HUDEP-2 (cell line): ENCODE measurements around the gene BBLN.
"Not testable (repeated sequence)": the region's sequence is repeated elsewhere in the genome, so short reads cannot be mapped to it uniquely, and the experiment has no call there.

Experiments
- DNase-seq, 76 experiments: peaks; one replicate each; lab custom pipeline; 2025; ENCODE audit not compliant: unreplicated experiment in 76 of 76; lab: John Stamatoyannopoulos, UW

The BBLN gene

DNA sequence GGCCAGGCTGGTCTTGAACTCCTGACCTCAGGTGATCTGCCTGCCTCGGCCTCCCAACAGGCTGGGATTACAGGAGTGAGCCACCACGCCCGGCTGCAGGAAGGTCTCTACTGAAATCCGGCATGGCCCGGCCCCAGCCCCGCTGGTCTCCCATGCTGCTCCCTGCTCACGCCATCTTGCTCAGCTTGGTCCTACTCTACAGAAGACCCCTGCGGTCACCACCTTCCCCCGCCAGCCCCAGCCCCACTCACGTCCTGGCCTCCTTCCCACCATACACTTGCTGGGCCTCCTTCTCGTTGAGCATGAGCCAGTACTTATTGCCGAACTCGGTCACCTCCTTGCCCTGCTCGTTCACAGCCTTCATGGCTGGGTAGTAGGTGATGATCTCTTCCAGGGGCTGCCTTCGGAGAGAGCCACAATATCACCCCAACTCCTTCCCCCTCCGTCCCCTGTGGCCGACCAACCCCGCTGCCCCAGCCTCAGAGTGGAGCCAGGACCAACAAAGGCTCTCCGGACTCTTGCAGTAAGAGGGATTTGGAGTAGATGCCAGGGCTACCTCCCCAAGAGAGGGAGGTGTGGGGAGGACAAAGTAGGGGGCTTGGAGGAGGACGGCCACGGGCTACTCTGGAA lies 36.5 kb upstream of the BBLN start:
- DNase-seq: no peak

DNA sequence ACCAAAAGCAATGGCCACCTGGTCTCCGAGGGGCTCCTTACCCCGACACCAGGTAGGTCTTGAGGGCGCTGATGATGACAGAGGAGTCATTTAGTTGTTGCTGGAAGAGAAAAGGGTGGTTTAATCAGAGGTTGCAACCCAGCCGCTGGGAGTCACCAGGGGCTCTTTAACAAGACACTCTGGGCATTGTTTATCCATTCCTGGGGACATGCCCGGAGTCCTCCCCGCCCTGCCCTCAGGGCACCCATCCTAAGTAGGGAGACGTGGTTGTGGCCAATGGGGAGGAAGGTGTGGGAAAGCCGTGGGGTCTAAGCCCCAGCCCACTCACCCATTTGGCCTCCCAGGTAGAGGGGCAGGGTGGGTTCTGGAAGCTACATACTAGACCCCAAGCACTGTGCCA lies 35.6 kb upstream of the BBLN start:
- DNase-seq: no peak

GRCh38 chr9:128124873-128125579 lies 35.0 kb upstream of the BBLN start:
- DNase-seq: peak in 55 of 76 experiments; percentile 2 to 66 (median 37)

GRCh38 chr9:128125580-128126354 lies 34.3 kb upstream of the BBLN start:
- no peak for DNase-seq

DNA sequence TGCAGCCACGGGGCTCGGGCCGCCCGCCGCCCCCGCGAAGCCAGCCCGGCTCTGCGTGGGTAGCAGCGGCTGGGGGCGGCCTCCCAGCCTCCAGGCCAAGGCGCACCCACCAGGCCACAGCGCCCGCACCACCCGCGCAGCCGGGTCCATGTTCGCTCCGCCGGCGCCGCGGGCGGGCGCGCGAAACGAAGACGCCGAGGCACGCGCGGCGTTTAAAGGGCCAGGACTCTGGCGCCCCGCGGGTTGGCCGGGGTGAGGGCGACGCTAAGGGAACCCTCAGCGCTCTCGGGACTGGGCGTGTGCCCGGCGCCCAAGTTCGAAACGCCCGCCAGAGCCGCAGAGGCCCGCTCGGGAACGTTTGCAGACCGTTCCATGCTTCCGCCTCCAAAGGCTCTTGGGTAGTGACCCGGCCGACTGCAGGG lies 32.5 kb upstream of the BBLN start, which contains the start of gene PTGES2:
Gene PTGES2 (minus strand): TSS at position 162 of the 422 bp plus-strand sequence. CDS start 12 bp downstream, at position 150.
- peak in 72 of 76 experiments; percentile 13 to 88 (median 70) for DNase-seq

- DNase-seq: peak in 75 of 76 experiments; percentile 31 to 98 (median 81)
Observed at GRCh38 chr9:128127990-128128835, 31.9 kb upstream of the BBLN start.

- no peak for DNase-seq
Observed at GRCh38 chr9:128128836-128129590, 31.1 kb upstream of the BBLN start.

DNA sequence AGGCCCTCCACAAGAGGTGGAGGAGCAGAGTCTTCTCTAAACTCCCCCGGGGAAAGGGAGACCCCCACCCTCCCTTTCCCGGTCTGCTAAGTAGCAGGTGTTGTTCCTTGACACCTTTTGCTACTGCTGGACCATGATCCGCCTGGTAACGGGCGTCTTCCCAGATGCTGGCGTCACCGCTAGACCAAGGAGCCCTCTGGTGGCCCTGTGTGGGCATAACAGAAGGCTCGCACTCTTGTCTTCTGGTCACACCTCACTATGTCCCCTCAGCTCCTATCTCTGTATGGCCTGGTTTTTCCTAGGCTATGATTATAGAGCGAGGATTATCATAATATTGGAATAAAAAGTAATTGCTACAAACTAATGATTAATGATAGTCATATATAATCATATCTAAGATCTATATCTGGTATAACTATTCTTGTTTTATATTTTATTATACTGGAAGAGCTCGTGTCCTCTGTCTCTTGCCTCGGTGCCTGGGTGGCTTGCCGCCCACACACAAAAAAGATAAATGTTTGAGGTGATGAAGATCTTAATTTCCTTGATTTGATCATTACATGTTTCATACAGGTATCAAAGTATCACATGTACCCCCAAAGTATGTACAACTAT lies 30.0 kb upstream of the BBLN start:
- peak in 19 of 76 experiments; percentile 29 to 68 (median 49) for DNase-seq

DNA sequence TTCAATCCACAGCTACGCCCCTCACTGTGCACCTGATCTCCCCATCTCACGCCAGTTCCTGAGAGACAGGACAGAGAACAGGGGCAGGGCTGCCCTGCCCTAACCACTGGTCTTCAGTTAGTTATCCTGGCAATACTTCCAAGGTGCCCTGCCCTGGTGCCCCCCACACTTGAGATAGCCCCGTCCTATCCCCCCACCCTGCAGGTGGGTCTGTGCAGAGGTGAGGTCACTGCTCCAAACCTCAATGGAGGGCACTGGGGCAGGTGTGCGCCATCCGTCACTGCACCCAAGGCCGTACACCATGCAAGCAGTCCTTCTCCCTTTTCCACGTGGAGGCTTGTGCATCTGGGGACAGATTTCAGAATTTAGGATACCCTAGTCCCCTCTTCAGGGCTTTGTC lies 29.4 kb upstream of the BBLN start:
- DNase-seq: not testable (repeated sequence)

DNA sequence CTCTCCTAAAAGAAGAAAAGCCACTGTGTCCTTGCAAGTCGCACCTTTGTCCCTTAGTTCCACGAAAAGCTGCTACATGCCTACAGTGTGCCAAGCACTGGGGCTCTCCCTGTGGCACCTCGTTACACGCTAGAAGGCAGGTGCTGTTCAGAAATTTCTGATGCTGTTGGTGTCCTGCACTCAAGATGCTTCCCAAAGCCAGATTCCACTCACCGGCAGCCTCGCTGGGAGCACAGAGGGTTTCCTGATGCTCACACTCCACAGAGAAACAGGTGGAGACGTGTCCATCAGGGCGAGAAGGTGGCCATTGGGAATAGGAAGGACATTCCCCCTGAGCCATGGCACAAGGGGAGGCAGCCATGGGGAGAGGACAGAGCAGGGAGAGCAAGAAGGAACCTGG lies 28.7 kb upstream of the BBLN start:
- not testable (repeated sequence) for DNase-seq

- not testable (repeated sequence) for DNase-seq
Observed at GRCh38 chr9:128132139-128132538, 27.9 kb upstream of the BBLN start.

- DNase-seq: not testable (repeated sequence)
Observed at GRCh38 chr9:128135561-128135960, 24.5 kb upstream of the BBLN start.

GRCh38 chr9:128136816-128137793 lies 23.0 kb upstream of the BBLN start:
- no peak for DNase-seq

DNA sequence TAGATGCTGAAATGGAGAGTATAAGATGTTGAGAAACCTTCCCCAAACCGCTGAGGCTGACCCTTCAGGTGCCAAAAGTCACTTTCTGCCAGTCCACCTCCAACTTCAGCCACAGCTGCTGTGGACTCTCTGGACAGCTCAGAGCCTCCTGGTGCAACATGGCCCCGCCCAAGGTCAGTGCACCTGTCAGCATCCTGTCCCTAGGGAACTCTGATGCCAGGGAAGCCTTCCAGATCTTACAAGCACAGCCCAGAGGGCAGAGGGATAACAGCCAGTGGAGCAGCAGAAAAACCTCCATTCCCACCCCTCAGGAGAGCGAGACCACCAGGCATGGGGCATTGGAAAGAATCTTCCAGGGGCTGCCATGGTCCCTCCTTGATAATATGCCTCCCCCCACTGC lies 22.1 kb upstream of the BBLN start:
- DNase-seq: no peak

DNA sequence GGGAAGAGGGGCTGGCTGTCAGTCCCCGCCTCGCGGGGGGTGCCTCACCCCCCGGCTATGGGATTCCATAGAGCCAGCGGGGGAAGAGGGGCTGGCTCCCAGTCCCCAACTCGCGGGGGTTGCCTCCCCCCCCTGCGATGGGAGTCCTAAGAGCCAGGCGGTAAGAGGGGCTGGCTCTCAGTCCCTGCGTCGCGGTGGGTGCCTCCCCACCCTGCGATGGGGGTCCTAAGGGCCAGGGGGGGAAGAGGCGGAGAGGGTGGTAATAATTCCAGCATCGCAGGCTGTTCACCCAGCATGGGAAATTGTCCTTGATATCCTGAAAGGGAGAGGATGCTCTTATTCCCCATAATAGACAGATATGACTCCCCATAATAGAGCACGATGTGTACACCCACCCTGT lies 20.4 kb upstream of the BBLN start:
- DNase-seq: no peak

DNA sequence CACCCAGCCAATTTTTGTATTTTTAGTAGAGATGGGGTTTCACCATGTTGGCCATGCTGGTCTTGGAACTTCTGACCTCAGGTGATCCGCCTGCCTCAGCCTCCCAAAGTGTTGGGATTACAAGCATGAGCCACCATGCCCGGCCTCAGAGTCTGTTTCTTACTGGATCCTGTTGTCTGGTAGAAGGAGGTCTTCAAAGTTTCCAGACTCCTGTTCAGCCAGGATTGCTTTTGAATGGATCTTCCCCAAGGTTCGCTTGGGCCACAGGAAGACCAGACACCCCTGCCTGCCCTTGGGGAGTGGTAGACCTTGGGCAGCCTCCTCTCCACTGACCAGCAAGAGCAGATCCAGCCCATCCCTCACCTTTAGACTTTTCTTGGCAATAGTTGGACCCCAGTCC lies 18.5 kb upstream of the BBLN start:
- no peak for DNase-seq

- no peak for DNase-seq
Observed at GRCh38 chr9:128142061-128142460, 18.0 kb upstream of the BBLN start.

- DNase-seq: no peak
Observed at GRCh38 chr9:128142596-128142995, 17.5 kb upstream of the BBLN start.
